Measurements from ENCODE around the gene LMNB1.

LMNB1 gene

GRCh38 chr5:126877602-126878001 is 100.7 kb downstream of the LMNB1 start:
- TF ChIP-seq, protein P1, sequence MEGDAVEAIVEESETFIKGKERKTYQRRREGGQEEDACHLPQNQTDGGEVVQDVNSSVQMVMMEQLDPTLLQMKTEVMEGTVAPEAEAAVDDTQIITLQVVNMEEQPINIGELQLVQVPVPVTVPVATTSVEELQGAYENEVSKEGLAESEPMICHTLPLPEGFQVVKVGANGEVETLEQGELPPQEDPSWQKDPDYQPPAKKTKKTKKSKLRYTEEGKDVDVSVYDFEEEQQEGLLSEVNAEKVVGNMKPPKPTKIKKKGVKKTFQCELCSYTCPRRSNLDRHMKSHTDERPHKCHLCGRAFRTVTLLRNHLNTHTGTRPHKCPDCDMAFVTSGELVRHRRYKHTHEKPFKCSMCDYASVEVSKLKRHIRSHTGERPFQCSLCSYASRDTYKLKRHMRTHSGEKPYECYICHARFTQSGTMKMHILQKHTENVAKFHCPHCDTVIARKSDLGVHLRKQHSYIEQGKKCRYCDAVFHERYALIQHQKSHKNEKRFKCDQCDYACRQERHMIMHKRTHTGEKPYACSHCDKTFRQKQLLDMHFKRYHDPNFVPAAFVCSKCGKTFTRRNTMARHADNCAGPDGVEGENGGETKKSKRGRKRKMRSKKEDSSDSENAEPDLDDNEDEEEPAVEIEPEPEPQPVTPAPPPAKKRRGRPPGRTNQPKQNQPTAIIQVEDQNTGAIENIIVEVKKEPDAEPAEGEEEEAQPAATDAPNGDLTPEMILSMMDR (IDR thresholded peaks at IDR 0.05; ENCODE audit: insufficient read depth, low read length, poor library complexity, severe bottlenecking), result no peak
- TF ChIP-seq EZH2phosphoT487 (conservative IDR thresholded peaks at IDR 0.05; ENCODE audit: low read length), result no peak
- Histone ChIP-seq H4K20me1 (ENCODE audit: low read depth, low read length) (no peaks in the 10 kb centered on the region), H2AFZ (ENCODE audit: low read depth, low read length, severe bottlenecking) (no peak overlapping the region), H3K79me2 (ENCODE audit: insufficient read depth, low read length) (no peaks in the 10 kb centered on the region), H3K36me3 (ENCODE audit: low read length) (no peaks in the 10 kb centered on the region), H3K4me3 (ENCODE audit: insufficient read depth, low read length, poor library complexity, severe bottlenecking) (no peak overlapping the region), H3K27me3 (ENCODE audit: low read length) (no peaks in the 10 kb centered on the region), H3K27ac (ENCODE audit: low read depth, low read length) (no peak overlapping the region), H3F3A (ENCODE audit: insufficient read depth) (no peaks in the 10 kb centered on the region), H3K4me2 (ENCODE audit: low read depth, low read length, poor library complexity, severe bottlenecking) (no peak overlapping the region), H3K9me3 (ENCODE audit: insufficient read depth, low read length) (no peaks in the 10 kb centered on the region), H3K9ac (ENCODE audit: low read length) (no peak overlapping the region), H3K9me2 (replicated peaks; ENCODE audit: insufficient read depth, low read length) (no peaks in the 10 kb centered on the region)

DNA sequence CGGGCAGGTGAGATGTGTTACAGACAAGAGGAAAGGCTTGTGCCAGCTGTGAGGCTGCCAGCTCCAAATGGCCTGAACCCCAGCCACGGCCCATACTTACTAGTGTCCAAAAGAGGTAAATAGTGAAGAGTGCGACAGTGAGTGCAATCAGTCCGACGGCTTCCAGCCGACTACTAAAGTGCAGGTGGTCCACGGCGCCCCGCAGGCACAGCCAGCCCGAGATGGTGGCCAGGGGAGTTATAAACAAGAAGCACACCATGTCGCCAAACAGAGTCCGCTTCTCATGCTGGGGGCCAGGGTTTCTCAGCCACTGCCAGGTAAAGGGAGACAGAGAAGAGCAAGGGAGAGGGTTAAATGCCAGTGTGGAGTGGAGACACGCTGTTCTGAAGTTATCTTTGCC is 101.1 kb downstream of the LMNB1 start:
- no peak overlapping the region for H3K9ac ChIP-seq (ENCODE audit: low read length)

DNA sequence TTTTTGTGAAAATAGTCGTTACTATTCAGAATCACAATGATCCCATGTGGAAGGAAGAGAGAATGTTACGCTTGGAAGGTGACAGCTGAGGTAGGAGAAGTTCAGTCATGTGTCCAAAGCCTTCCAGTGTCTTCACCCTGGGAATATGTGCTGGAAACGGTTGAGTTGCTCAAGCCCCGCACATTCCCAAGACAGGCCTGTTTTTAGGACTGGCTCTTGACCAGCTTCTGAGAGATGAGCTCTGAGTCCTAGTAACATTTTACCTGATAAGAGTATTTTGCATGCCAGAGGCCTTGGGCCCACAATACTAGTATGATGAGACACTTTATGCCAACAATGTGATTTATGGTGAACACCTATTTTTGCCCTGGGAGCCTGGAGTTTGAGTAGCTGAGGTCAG is 101.7 kb downstream of the LMNB1 start:
- Histone ChIP-seq H3K36me3 (ENCODE audit: low read length) (no peaks in the 10 kb centered on the region), H3K79me2 (ENCODE audit: insufficient read depth, low read length) (no peaks in the 10 kb centered on the region), H3K9ac (ENCODE audit: low read length) (no peak overlapping the region), H2AFZ (ENCODE audit: low read depth, low read length, severe bottlenecking) (no peak overlapping the region), H3K4me2 (ENCODE audit: low read depth, low read length, poor library complexity, severe bottlenecking) (no peak overlapping the region), H3K4me3 (ENCODE audit: insufficient read depth, low read length, poor library complexity, severe bottlenecking) (no peak overlapping the region), H3K9me3 (ENCODE audit: insufficient read depth, low read length) (no peaks in the 10 kb centered on the region), H3F3A (ENCODE audit: insufficient read depth) (no peaks in the 10 kb centered on the region), H3K27me3 (ENCODE audit: low read length) (no peaks in the 10 kb centered on the region), H4K20me1 (ENCODE audit: low read depth, low read length) (no peaks in the 10 kb centered on the region), H3K27ac (ENCODE audit: low read depth, low read length) (no peak overlapping the region), H3K9me2 (replicated peaks; ENCODE audit: insufficient read depth, low read length) (no peaks in the 10 kb centered on the region)
- no peak for TF ChIP-seq EZH2phosphoT487 (conservative IDR thresholded peaks at IDR 0.05; ENCODE audit: low read length)
- TF ChIP-seq, protein P1 (IDR thresholded peaks at IDR 0.05; ENCODE audit: insufficient read depth, low read length, poor library complexity, severe bottlenecking), result no peak

More for the DNA sequence above, 101.1 kb downstream of the LMNB1 start:
- no peaks in the 10 kb centered on the region for H3K27me3 ChIP-seq (ENCODE audit: low read length)
- H3K36me3 ChIP-seq (ENCODE audit: low read length), result no peaks in the 10 kb centered on the region
- TF ChIP-seq EZH2phosphoT487 (conservative IDR thresholded peaks at IDR 0.05; ENCODE audit: low read length), result no peak
- TF ChIP-seq, protein P1 (IDR thresholded peaks at IDR 0.05; ENCODE audit: insufficient read depth, low read length, poor library complexity, severe bottlenecking), result no peak
- H2AFZ ChIP-seq (ENCODE audit: low read depth, low read length, severe bottlenecking), result no peak overlapping the region
- H3K9me2 ChIP-seq (replicated peaks; ENCODE audit: insufficient read depth, low read length), result no peaks in the 10 kb centered on the region
- H3F3A ChIP-seq (ENCODE audit: insufficient read depth), result no peaks in the 10 kb centered on the region
- no peaks in the 10 kb centered on the region for H4K20me1 ChIP-seq (ENCODE audit: low read depth, low read length)
- H3K4me2 ChIP-seq (ENCODE audit: low read depth, low read length, poor library complexity, severe bottlenecking), result no peak overlapping the region
- no peak overlapping the region for H3K27ac ChIP-seq (ENCODE audit: low read depth, low read length)
- H3K4me3 ChIP-seq (ENCODE audit: insufficient read depth, low read length, poor library complexity, severe bottlenecking), result no peak overlapping the region
- no peaks in the 10 kb centered on the region for H3K9me3 ChIP-seq (ENCODE audit: insufficient read depth, low read length)
- H3K79me2 ChIP-seq (ENCODE audit: insufficient read depth, low read length), result no peaks in the 10 kb centered on the region
